GM21367 (cell line): ENCODE results near the gene XYLT1.

Experiments
- ATAC-seq: cut with Tn5 transposase; IDR thresholded peaks from one replicate; pipeline ENCODE4 v1.9.1; 2021; ENCODE audit not compliant: unreplicated experiment

Gene XYLT1

DNA sequence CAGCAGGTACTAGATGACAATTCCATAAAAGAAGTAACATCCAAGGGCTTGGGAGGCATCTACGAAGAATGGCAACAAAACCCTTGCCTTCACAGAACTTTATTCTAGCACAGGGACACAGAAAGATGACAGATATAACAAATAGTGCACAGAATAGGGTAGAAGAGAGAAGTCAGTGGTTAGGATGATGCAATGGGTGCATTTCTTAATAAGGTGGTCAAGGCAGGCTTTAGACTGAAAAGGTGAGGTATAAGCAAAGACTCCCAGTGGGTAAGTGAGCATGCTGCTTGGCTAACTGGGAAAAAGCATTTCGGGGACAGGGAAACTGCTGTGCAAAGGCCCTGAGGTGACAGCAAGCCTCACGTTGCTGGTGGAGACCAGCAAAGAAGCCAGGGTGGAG is 175.9 kb downstream of the XYLT1 start:
- ATAC-seq: no peak

- no peak for ATAC-seq
These were observed 176.8 kb downstream of the XYLT1 start for GRCh38 chr16:17293813-17294558.

GRCh38 chr16:17291289-17291688 is 179.5 kb downstream of the XYLT1 start:
- no peak for ATAC-seq

GRCh38 chr16:17289674-17290635 is 180.8 kb downstream of the XYLT1 start:
- ATAC-seq: no peak

GRCh38 chr16:17289050-17289449 is 181.7 kb downstream of the XYLT1 start:
- ATAC-seq: no peak

GRCh38 chr16:17287166-17287800 is 183.5 kb downstream of the XYLT1 start:
- no peak for ATAC-seq

GRCh38 chr16:17286443-17286842 is 184.3 kb downstream of the XYLT1 start:
- no peak for ATAC-seq

DNA sequence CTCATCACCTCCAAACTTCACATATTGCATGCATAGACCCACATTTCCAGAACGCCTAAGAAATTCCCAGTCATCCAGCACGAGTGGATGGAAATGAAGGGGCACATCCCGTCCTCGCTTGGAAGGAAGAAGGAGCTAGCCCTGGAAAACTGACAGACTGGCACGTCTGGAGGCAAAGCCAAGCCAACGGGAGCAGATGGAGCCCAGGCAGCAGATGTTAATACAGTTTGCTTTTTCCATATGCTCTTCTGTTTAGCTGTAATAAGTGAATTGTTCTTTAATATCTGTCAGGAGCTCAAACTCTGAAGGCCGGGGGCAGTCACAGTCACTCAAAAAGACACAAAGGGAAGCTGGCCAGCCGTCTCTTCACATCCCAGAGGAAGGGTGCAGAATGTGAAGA is 187.7 kb downstream of the XYLT1 start:
- ATAC-seq: no peak

- ATAC-seq: no peak
These were observed 188.5 kb downstream of the XYLT1 start for GRCh38 chr16:17282247-17282646.

- no peak for ATAC-seq
These were observed 189.7 kb downstream of the XYLT1 start for GRCh38 chr16:17281052-17281451.

DNA sequence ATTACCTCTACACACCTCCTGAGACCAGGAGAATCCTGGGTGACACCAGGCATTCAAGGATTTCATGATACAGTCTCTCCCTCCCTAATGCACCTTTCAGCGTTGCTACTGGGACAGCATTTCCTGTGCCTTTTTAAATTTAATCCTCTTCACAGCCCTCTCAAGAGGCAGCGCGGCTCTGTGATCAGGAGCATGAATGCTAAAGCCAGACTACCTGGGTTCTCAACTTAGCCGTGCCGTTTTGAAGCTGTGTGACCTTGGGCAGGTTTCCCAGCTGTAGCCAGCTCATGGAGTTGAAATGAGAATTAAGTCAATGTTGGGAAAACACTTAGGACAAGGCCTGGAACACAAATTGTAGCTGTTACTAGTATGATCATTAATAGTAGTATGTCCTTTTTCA is 191.8 kb downstream of the XYLT1 start:
- no peak for ATAC-seq

DNA sequence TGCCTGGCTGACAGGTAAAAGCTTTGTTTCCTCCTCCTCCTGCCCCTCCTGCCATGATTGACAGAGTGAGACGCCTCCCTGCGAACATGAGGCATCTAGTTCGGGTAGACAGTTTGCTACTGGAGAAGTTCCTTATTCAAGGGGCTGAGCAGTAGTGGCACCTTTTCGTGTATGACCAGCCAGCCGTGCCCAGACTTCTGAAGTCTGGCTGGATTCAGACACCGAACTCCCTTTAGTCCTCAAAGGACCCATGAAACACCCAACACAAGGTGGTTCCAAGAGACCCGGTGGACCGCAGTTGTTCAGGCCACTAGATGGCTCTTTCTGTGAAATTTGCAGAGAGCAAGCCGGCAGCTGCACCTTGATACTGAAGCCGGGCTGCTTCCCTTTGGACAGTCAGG is 192.8 kb downstream of the XYLT1 start:
- ATAC-seq: no peak

DNA sequence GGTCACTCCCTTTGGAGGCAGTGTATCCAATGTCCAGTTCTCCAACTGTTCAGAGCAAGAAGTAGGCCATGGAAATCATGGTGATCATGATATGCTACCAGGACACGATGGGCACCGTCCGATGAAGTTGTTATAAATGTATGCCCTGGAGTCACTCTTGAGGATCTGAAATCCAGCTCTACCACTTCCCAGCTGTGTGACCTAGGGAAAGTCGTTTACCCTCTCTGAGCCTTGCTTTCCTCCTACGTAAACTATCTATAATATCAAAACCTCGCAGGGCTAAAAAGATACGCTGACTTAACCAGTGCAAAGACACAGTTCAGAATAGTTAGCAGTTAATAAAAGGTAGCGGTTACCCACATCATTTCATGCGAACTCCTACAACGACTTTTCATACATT is 194.2 kb downstream of the XYLT1 start:
- no peak for ATAC-seq

DNA sequence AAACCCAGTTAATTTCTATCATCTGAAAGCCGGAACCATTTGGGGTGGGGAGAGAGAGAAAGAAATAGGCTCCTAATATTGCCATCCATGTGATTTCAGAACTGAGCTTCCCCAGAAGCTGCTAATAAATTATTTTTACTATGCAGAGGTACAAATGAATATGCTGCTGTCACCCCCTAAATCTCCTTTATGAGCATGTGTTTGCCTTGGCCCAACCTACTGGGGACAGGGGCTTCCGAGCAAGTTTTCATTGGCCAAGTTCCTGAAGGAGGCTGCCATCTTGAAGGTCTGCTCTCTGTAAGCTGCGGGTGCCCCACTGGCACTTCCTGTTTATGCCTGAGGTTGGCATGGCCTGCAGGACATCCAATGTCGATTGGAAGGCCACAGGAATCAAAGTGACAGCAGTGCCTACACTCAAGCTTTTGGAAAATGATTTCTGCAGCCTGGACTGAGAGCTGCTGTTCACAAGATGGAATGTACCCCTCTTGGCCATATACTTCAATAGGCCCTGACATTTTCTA is 194.7 kb downstream of the XYLT1 start:
- ATAC-seq: no peak

DNA sequence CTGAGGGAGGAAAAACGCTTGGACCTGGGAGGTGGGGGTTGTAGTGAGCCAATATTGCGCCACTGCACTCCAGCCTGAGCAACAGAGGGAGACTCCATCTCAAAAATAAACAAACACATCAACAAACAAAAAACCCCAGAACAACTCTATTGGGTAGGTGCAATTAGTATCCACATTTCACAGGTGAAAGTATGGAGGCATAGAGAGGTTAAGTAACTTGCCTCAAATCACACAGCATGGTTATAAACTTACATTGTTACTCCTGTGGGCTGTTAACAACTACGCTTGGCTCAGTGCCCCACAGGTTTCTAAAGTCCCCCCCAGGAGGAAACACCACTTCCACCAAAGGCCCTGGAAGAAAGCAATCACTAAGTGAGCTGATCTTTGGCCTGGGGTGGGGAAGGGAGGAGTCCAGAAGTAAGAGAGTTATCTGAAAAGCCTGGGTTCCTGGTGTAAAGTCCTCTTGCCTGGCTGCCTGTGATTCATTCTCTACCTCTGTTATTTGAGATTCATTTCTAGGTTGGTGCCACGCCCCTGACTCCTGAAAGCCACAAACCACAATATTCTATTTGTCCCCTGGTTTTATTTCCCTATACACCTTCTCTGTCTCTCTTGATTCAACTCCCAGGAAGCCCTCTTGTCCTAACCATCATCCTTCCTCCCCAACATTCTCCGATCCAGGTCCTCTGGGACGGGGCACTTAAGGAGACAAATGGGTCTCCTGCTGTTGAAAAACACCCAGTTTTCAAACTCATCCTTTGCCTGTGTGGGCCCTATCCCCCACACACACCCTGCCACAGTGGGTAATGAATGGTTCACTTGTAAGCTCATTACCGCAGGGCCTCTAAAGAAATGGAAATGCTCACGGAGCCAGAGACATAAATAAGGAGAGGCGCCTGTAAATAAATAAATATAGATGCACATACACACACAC is 195.4 kb downstream of the XYLT1 start:
- no peak for ATAC-seq

DNA sequence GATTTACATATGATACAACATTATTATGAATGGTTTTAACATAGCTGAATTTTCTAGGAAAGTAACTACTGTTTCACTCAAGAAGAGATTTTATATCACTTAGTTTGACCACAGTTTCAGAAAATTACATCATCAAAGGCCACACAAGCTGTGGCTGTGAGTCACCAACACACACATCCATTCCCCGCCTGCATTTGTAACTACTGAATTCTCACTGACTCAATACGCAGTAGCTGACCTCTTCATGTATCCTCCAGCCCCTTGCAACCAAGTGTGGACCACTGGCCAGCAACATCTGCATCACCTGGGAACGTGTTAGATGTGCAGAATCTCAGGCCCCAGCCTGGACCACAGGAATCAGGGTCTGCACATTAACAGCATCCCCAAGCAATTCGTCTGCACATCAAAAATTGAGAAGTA is 197.6 kb downstream of the XYLT1 start:
- ATAC-seq: no peak

GRCh38 chr16:17272716-17273115 is 198.0 kb downstream of the XYLT1 start:
- no peak for ATAC-seq

- no peak for ATAC-seq
These were observed 199.1 kb downstream of the XYLT1 start for GRCh38 chr16:17271687-17272086.

DNA sequence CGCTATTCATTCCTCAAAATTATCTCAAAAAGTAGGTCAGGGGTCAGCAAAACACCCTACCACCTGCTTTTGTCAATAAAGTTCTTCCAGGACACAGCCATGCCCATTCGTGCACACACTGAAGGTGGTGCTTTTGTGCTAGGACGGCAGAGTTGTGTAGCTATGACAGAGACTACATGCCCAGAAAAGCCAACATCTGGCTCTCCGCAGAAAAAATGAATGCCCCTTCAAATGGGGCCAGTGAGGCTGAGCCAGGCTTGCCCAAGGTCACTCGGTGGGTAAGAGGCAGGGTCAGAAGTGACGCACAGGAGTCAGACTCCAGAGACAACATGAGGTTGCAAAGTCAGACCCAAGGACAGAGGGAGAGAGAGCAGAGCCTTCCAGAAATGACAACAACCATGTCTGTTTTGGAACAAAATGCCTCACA is 200.1 kb downstream of the XYLT1 start:
- no peak for ATAC-seq

- no peak for ATAC-seq
These were observed 200.6 kb downstream of the XYLT1 start for GRCh38 chr16:17270111-17270510.
